ENCODE measurements around the gene GRM4.
A peak's percentile ranks its signal among the peaks of the same experiment; 100 is the strongest.
"Not testable (repeated sequence)": the region's sequence is repeated elsewhere in the genome, so short reads cannot be mapped to it uniquely, and the experiment has no call there.

The GRM4 gene

GRCh38 chr6:34044945-34045595 is 100.8 kb downstream of the GRM4 start:
- no peak for DNase-seq (ENCODE audit: low spot score)

GRCh38 chr6:34043359-34043758 is 102.5 kb downstream of the GRM4 start:
- DNase-seq (ENCODE audit: low spot score): no peak

GRCh38 chr6:34041998-34042397 is 103.9 kb downstream of the GRM4 start:
- DNase-seq (ENCODE audit: low spot score): not testable (repeated sequence)

- DNase-seq (ENCODE audit: low spot score): no peak
These were observed 104.5 kb downstream of the GRM4 start for GRCh38 chr6:34041385-34041784.

GRCh38 chr6:34039943-34040342 is 105.9 kb downstream of the GRM4 start:
- no peak for DNase-seq (ENCODE audit: low spot score)

- DNase-seq (ENCODE audit: low spot score): no peak
These were observed 108.7 kb downstream of the GRM4 start for GRCh38 chr6:34037151-34037550.

GRCh38 chr6:34036357-34037069 is 109.4 kb downstream of the GRM4 start:
- DNase-seq (ENCODE audit: low spot score): no peak

- DNase-seq (ENCODE audit: low spot score): no peak
These were observed 110.1 kb downstream of the GRM4 start for GRCh38 chr6:34035704-34036356.

- DNase-seq (ENCODE audit: low spot score): no peak
These were observed 110.7 kb downstream of the GRM4 start for GRCh38 chr6:34035161-34035560.

- DNase-seq (ENCODE audit: low spot score): no peak
These were observed 113.0 kb downstream of the GRM4 start for GRCh38 chr6:34032856-34033255.

- DNase-seq (ENCODE audit: low spot score): no peak
These were observed 114.1 kb downstream of the GRM4 start for GRCh38 chr6:34031625-34032383.

- no peak for DNase-seq (ENCODE audit: low spot score)
These were observed 114.9 kb downstream of the GRM4 start for GRCh38 chr6:34030831-34031624.

GRCh38 chr6:34029489-34030280 is 116.2 kb downstream of the GRM4 start:
- DNase-seq (ENCODE audit: low spot score): no peak

- no peak for DNase-seq (ENCODE audit: low spot score)
These were observed 117.1 kb downstream of the GRM4 start for GRCh38 chr6:34028691-34029360.

- DNase-seq (ENCODE audit: low spot score): no peak
These were observed 117.9 kb downstream of the GRM4 start for GRCh38 chr6:34027939-34028441.

- peak; percentile 85 for DNase-seq (ENCODE audit: low spot score)
These were observed 118.4 kb downstream of the GRM4 start for GRCh38 chr6:34027445-34027936.

GRCh38 chr6:34025861-34026260 is 120.0 kb downstream of the GRM4 start:
- no peak for DNase-seq (ENCODE audit: low spot score)

- DNase-seq (ENCODE audit: low spot score): no peak
These were observed 120.6 kb downstream of the GRM4 start for GRCh38 chr6:34025112-34025807.

GRCh38 chr6:34022873-34023255 is 123.0 kb downstream of the GRM4 start:
- DNase-seq (ENCODE audit: low spot score): no peak
